HG03103 (cell line): ENCODE results near the gene MAP1A.

Source experiments
- ATAC-seq: cut with Tn5 transposase; IDR thresholded peaks from one replicate; pipeline ENCODE4 v1.9.1; 2021; ENCODE audit warnings: low read depth; ENCODE audit not compliant: unreplicated experiment

The MAP1A gene

GRCh38 chr15:43510200-43511011, 7.0 kb upstream of the MAP1A start:
- ATAC-seq: peak; percentile 94

GRCh38 chr15:43511012-43511885, 6.2 kb upstream of the MAP1A start:
- ATAC-seq: peak; percentile 21

GRCh38 chr15:43513550-43513949, 3.9 kb upstream of the MAP1A start:
- no peak for ATAC-seq

GRCh38 chr15:43514241-43515057, 3.0 kb upstream of the MAP1A start:
- ATAC-seq: no peak

GRCh38 chr15:43515741-43516140, 1.7 kb upstream of the MAP1A start:
- ATAC-seq: no peak

GRCh38 chr15:43516185-43516584, 1.2 kb upstream of the MAP1A start:
- no peak for ATAC-seq

- no peak for ATAC-seq
Observed at GRCh38 chr15:43516801-43517353, 531 bp upstream of the MAP1A start.

- ATAC-seq: no peak
Observed at GRCh38 chr15:43518197-43518761, 871 bp downstream of the MAP1A start.

GRCh38 chr15:43519196-43519595, 1.8 kb downstream of the MAP1A start:
- no peak for ATAC-seq

- ATAC-seq: no peak
Observed at GRCh38 chr15:43520138-43520537, 2.7 kb downstream of the MAP1A start.

GRCh38 chr15:43521419-43521818, 4.0 kb downstream of the MAP1A start:
- no peak for ATAC-seq

- ATAC-seq: no peak
Observed at GRCh38 chr15:43522247-43522646, 4.8 kb downstream of the MAP1A start.

- no peak for ATAC-seq
Observed at GRCh38 chr15:43523646-43524045, 6.2 kb downstream of the MAP1A start.

- no peak for ATAC-seq
Observed at GRCh38 chr15:43524254-43524845, 6.9 kb downstream of the MAP1A start.

- no peak for ATAC-seq
Observed at GRCh38 chr15:43525131-43525530, 7.7 kb downstream of the MAP1A start.

- no peak for ATAC-seq
Observed at GRCh38 chr15:43526261-43526930, 9.0 kb downstream of the MAP1A start.

GRCh38 chr15:43527016-43527801, 9.8 kb downstream of the MAP1A start:
- no peak for ATAC-seq

- ATAC-seq: no peak
Observed at GRCh38 chr15:43527802-43528541, 10.6 kb downstream of the MAP1A start.
